Liver (tissue), 3 donors: Measurements from ENCODE around the gene MYOF.

Experiments used
- CTCF ChIP-seq: fragments of 150-350 bp; IDR thresholded peaks from 2 replicates; pipeline ENCODE4 v1.5.1; 2017; ENCODE audit warnings: improper control_type of control experiment, low read depth, low read length; ENCODE audit not compliant: missing input control
- FOXA2 ChIP-seq: IDR thresholded peaks from 2 replicates; pipeline ENCODE4 v1.6.1; 2016; ENCODE audit warnings: antibody characterized with exemption
- HNF4G ChIP-seq: IDR thresholded peaks from 2 replicates; pipeline ENCODE4 v1.6.1; 2016; ENCODE audit warnings: antibody characterized with exemption
- JUND ChIP-seq, 2 donors: IDR thresholded peaks; 2 replicates each; pipeline ENCODE4 v1.6.1; 2016; ENCODE audit warnings: antibody characterized with exemption in 2 of 2
- RAD21 ChIP-seq, 2 donors: IDR thresholded peaks; 2 replicates each; pipeline ENCODE4 v1.6.1; 2016; ENCODE audit warnings: antibody characterized with exemption in 2 of 2, mild to moderate bottlenecking in 2 of 2
- SP1 ChIP-seq: IDR thresholded peaks from 2 replicates; pipeline ENCODE4 v1.6.1; 2018; ENCODE audit warnings: antibody characterized with exemption, mild to moderate bottlenecking
- TAF1 ChIP-seq: conservative IDR thresholded peaks from 2 replicates; pipeline ENCODE4 v1.6.1; 2016; ENCODE audit warnings: antibody characterized with exemption, mild to moderate bottlenecking
- YY1 ChIP-seq: IDR thresholded peaks from 2 replicates; pipeline ENCODE4 v1.6.1; 2016; ENCODE audit warnings: antibody characterized with exemption, mild to moderate bottlenecking
- ZBTB33 ChIP-seq: IDR thresholded peaks from 2 replicates; pipeline ENCODE4 v1.6.1; 2016; ENCODE audit warnings: antibody characterized with exemption
- TF ChIP-seq, protein P1 (sequence below): IDR thresholded peaks from 2 replicates; pipeline ENCODE4 v1.6.1; 2016; ENCODE audit warnings: antibody characterized with exemption
- TF ChIP-seq, protein P2 (sequence below): IDR thresholded peaks from 2 replicates; pipeline ENCODE4 v1.6.1; 2016; ENCODE audit warnings: antibody characterized with exemption
- donor health status: healthy.
- donor health status: healthy.

DNA sequence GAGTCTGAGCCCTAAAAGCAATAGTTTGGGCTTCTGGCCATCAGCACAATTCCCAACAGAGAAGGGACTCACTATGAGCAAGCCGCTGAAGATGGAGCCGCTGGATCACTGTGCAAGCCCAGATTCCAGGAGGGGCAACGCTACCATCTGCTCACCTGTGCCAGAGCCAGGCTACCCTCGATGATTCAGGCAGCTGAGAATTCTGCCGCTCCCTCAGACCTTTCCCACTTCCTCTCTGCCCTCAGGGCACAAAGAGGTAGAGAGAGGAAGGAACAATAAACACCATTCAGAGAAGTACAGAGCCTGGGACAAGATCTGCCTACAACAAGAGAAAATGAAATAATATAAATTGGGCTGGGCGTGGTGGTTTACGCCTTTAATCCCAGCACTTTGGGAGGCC, 98.1 kb downstream of the MYOF start:
- no peak for TF ChIP-seq CTCF
- TF ChIP-seq, protein P1, sequence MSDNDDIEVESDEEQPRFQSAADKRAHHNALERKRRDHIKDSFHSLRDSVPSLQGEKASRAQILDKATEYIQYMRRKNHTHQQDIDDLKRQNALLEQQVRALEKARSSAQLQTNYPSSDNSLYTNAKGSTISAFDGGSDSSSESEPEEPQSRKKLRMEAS, result no peak
- TF ChIP-seq, protein P2, sequence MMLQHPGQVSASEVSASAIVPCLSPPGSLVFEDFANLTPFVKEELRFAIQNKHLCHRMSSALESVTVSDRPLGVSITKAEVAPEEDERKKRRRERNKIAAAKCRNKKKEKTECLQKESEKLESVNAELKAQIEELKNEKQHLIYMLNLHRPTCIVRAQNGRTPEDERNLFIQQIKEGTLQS, result no peak
- no peak for TF ChIP-seq JUND (IDR thresholded peaks at IDR 0.05)
- no peak for TF ChIP-seq FOXA2
- no peak for TF ChIP-seq RAD21 (IDR thresholded peaks at IDR 0.05)
- TF ChIP-seq ZBTB33, result no peak
- TF ChIP-seq TAF1, result no peak
- no peak for TF ChIP-seq YY1
- TF ChIP-seq HNF4G, result no peak
- no peak for TF ChIP-seq SP1
